HepG2 (cell line): ENCODE data around the gene TSSK6. TPM values are rescaled to one million over a fixed set of nuclear protein-coding genes. Genes with fewer than 3 reads are reported as not detected.

ENCODE experiments used
- ATAC-seq: fragments of 200-7000 bp; cut with Tn5 transposase; 3 replicates; pipeline ENCODE4 v1.9.1; 2020; ENCODE audit warnings: mild to moderate bottlenecking, moderate library complexity
- BruUV-seq: library from RNA; stranded (reverse); fragments of 400-500 nt; replicated peaks from 2 replicates; lab custom pipeline; 2021; lab: Mats Ljungman, UMichigan
- CTCF ChIA-PET: fragments of 300-600 bp; formaldehyde crosslinking; extraction: SDS; loops from one replicate; lab custom pipeline; 2021; ENCODE audit warnings: low total read pairs, inconsistent platforms, low intra/inter-chr PET ratio; lab: Yijun Ruan, JAX
- POLR2A ChIA-PET: fragments of 350-600 bp; sonication (Branson Sonifier 250); formaldehyde crosslinking; loops from one replicate; lab custom pipeline; 2020; ENCODE audit warnings: antibody characterized with exemption, inconsistent platforms; lab: Yijun Ruan, JAX
- DNase-seq: peaks from one replicate; pipeline ENCODE4 v3.0.0-alpha.2; 2015; ENCODE audit warnings: low spot score
- FAIRE-seq: peaks from 3 replicates; lab custom pipeline; 2011; peaks lifted over from hg19 to GRCh38; lab: Jason Lieb, UNC
- H2AFZ ChIP-seq: one replicate; pipeline ENCODE4 v1.6.1; 2011; ENCODE audit warnings: low read length, inconsistent platforms
- H3K27ac ChIP-seq: fragments of 300-600 bp; 3 replicates; pipeline ENCODE4 v1.8.0; 2011; ENCODE audit warnings: mixed run types, mild to moderate bottlenecking, mixed read lengths, low read length, inconsistent platforms; ENCODE audit not compliant: insufficient read depth; ENCODE audit errors: extremely low read length
- H3K27me3 ChIP-seq, 2 experiments: fragments of 200-600 bp in 1 of 2; 2 replicates in 1 of 2; 3 replicates in 1 of 2; pipeline versions ENCODE4 v1.6.0 to v1.8.0; 2011; ENCODE audit warnings: low read length in 2 of 2, mild to moderate bottlenecking in 2 of 2, moderate library complexity in 2 of 2, inconsistent platforms in 1 of 2; ENCODE audit not compliant: insufficient read depth in 2 of 2, control insufficient read depth in 1 of 2
- H3K36me3 ChIP-seq, 2 experiments: fragments of 200-600 bp in 1 of 2; replicated peaks in 1 of 2; 2 replicates in 1 of 2; 3 replicates in 1 of 2; pipeline versions ENCODE4 v1.5.1 to v1.8.0; 2011; ENCODE audit warnings: low read length in 2 of 2, inconsistent platforms in 1 of 2; ENCODE audit not compliant: insufficient read depth in 2 of 2, control insufficient read depth in 1 of 2
- H3K4me1 ChIP-seq: 2 replicates; pipeline ENCODE4 v1.5.1; 2012; ENCODE audit warnings: low read length, inconsistent platforms; ENCODE audit not compliant: insufficient read depth
- H3K4me2 ChIP-seq: 2 replicates; pipeline ENCODE4 v1.6.0; 2011; ENCODE audit warnings: low read depth, low read length, inconsistent platforms
- H3K4me3 ChIP-seq, 3 experiments: fragments of 200-600 bp in 1 of 3; sonication (generic), shearing (Covaris generic) in 1 of 3; replicated peaks in 1 of 3; 2 replicates each; pipeline ENCODE4 v1.5.1; 2011 to 2016; ENCODE audit warnings: low read length in 3 of 3, inconsistent platforms in 2 of 3, low read depth in 2 of 3, mild to moderate bottlenecking in 2 of 3, control low read depth in 1 of 3, mixed read lengths in 1 of 3; ENCODE audit not compliant: insufficient read depth in 1 of 3
- H3K79me2 ChIP-seq: one replicate; pipeline ENCODE4 v1.6.1; 2011; ENCODE audit warnings: low read length, inconsistent platforms; ENCODE audit not compliant: insufficient read depth
- H3K9ac ChIP-seq: 2 replicates; pipeline ENCODE4 v1.6.0; 2011; ENCODE audit warnings: mild to moderate bottlenecking, low read depth, low read length, inconsistent platforms; ENCODE audit not compliant: insufficient read depth
- H3K9me3 ChIP-seq: 2 replicates; pipeline ENCODE4 v1.5.1; 2012; ENCODE audit warnings: mild to moderate bottlenecking, low read length
- H4K20me1 ChIP-seq: 2 replicates; pipeline ENCODE4 v1.6.0; 2011; ENCODE audit warnings: inconsistent platforms, mild to moderate bottlenecking, low read length, moderate library complexity; ENCODE audit not compliant: insufficient read depth
- AFF4 ChIP-seq: sonication (generic); formaldehyde crosslinking; IDR thresholded peaks from 2 replicates; pipeline ENCODE4 v1.4.0; 2020; ENCODE audit warnings: missing genetic modification reagents
- HNF1A ChIP-seq, 2 experiments: sonication (generic) in 1 of 2; formaldehyde crosslinking in 1 of 2; IDR thresholded peaks; 2 replicates each; pipeline versions ENCODE4 v1.4.0 to v1.6.1; 2016 to 2020; ENCODE audit warnings: borderline replicate concordance in 1 of 2, low read depth in 1 of 2, mild to moderate bottlenecking in 1 of 2, missing genetic modification reagents in 1 of 2
- JUND ChIP-seq: sonication (generic); formaldehyde crosslinking; IDR thresholded peaks from 2 replicates; pipeline ENCODE4 v1.8.0; 2022; ENCODE audit warnings: mild to moderate bottlenecking, missing genetic modification reagents
- KAT7 ChIP-seq: IDR thresholded peaks from 2 replicates; pipeline ENCODE4 v1.6.1; 2018; ENCODE audit warnings: borderline replicate concordance, missing compliant biosample characterization
- KLF16 ChIP-seq, 2 experiments: sonication (generic) in 1 of 2; formaldehyde crosslinking in 1 of 2; IDR thresholded peaks; 2 replicates each; pipeline versions ENCODE4 v1.6.1 to v1.8.0; 2016 to 2023; ENCODE audit warnings: missing genetic modification reagents in 2 of 2, missing compliant biosample characterization in 1 of 2
- MED1 ChIP-seq: sonication (generic); formaldehyde crosslinking; IDR thresholded peaks from 2 replicates; pipeline ENCODE4 v1.4.0; 2020; ENCODE audit warnings: missing genetic modification reagents
- NFKBIZ ChIP-seq: IDR thresholded peaks from 2 replicates; pipeline ENCODE4 v1.6.1; 2018; ENCODE audit warnings: missing genetic modification reagents, missing compliant biosample characterization
- REXO4 ChIP-seq: sonication (generic); formaldehyde crosslinking; IDR thresholded peaks from 2 replicates; pipeline ENCODE4 v1.8.0; 2022; ENCODE audit warnings: missing genetic modification reagents, mild to moderate bottlenecking, borderline replicate concordance
- SNRNP70 ChIP-seq: fragments of 200-400 bp; formaldehyde crosslinking; IDR thresholded peaks from 2 replicates; pipeline ENCODE4 v1.6.1; 2017; ENCODE audit warnings: mild to moderate bottlenecking, low read depth, low read length, moderate library complexity
- SOX6 ChIP-seq, 2 experiments: fragments of 450-650 bp in 1 of 2; sonication (generic) in 1 of 2; formaldehyde crosslinking in 1 of 2; IDR thresholded peaks; 2 replicates each; pipeline versions ENCODE4 v1.4.0 to v1.6.1; 2017 to 2020; ENCODE audit warnings: antibody characterized with exemption in 1 of 2, mild to moderate bottlenecking in 1 of 2, missing genetic modification reagents in 1 of 2
- SP5 ChIP-seq: IDR thresholded peaks from 2 replicates; pipeline ENCODE4 v1.6.1; 2016; ENCODE audit warnings: low read depth, borderline replicate concordance
- ZMYM3 ChIP-seq: sonication (generic); formaldehyde crosslinking; IDR thresholded peaks from 2 replicates; pipeline ENCODE4 v1.5.1; 2020; ENCODE audit warnings: mild to moderate bottlenecking, missing genetic modification reagents
- ZNF501 ChIP-seq: sonication (generic); formaldehyde crosslinking; IDR thresholded peaks from 2 replicates; pipeline ENCODE4 v1.5.1; 2020; ENCODE audit warnings: mild to moderate bottlenecking, moderate library complexity, missing genetic modification reagents
- ZNF616 ChIP-seq: sonication (generic); formaldehyde crosslinking; IDR thresholded peaks from 2 replicates; pipeline ENCODE4 v1.5.0; 2020; ENCODE audit warnings: low read depth, mild to moderate bottlenecking, missing genetic modification reagents
- ZNF660 ChIP-seq: sonication (generic); formaldehyde crosslinking; IDR thresholded peaks from 2 replicates; pipeline ENCODE4 v1.5.1; 2020; ENCODE audit warnings: mild to moderate bottlenecking, low read depth, missing genetic modification reagents, borderline replicate concordance
- ZNF724P ChIP-seq: sonication (generic); formaldehyde crosslinking; IDR thresholded peaks from 2 replicates; pipeline ENCODE4 v1.8.0; 2022; ENCODE audit warnings: missing genetic modification reagents, borderline replicate concordance
- ZSCAN29 ChIP-seq: sonication (generic); formaldehyde crosslinking; conservative IDR thresholded peaks from 2 replicates; pipeline ENCODE4 v1.4.0; 2020; ENCODE audit warnings: mild to moderate bottlenecking, missing genetic modification reagents
- WGBS: methylation state at CpG from one replicate; pipeline ENCODE4 v1.1.6; 2017; ENCODE audit warnings: low lambda C conversion rate; 5-methylcytosine and 5-hydroxymethylcytosine counted together
- in situ Hi-C: cut with HindIII; loops from 2 replicates; pipeline ENCODE4 v1.10.0; 2017; ENCODE audit warnings: low pct_unique_long_range_greater_than_20kb; ENCODE audit not compliant: extremely low pct_ligation_motif_present
- intact Hi-C: fragments of 100-400 bp; cut with micrococcal nuclease; formaldehyde crosslinking; loops from one replicate; pipeline ENCODE4 v1.10.0; 2022; ENCODE audit not compliant: unreplicated experiment
- polyA plus RNA-seq, 8 experiments: library from polyadenylated mRNA; depleted of rRNA in 3 of 8; stranded (reverse) in 7 of 8; unstranded in 1 of 8; fragments of >200 nt; fragmentation: Illumina TruSeq in 4 of 8; extraction: Trizol in 4 of 8; gene quantifications; 2 replicates each; pipeline versions ENCODE4 v1.2.1 to v1.2.3, GENCODE V29; 2011 to 2016; ENCODE audit warnings: low read depth in 4 of 8, missing spikeins in 1 of 8, mixed read lengths in 1 of 8; ENCODE audit not compliant: insufficient read depth in 1 of 8
- total RNA-seq, 5 experiments: library from RNA; depleted of rRNA; stranded (reverse); fragments of >200 nt; fragmentation: Illumina TruSeq; extraction: Trizol; gene quantifications; 2 replicates each; pipeline ENCODE4 v1.2.3, GENCODE V29; 2016; ENCODE audit warnings: low read depth in 1 of 5

Gene TSSK6
- total and polyA plus RNA-seq, 2 of the 13 experiments (the other 11 are each of a cell fraction or from before 2014, with no cell fraction given): 0.71 to 1.2 TPM

GRCh38 chr19:19477705-19478383, 37.5 kb downstream of the TSSK6 start:
- no peak overlapping the region for H3K27ac ChIP-seq
- H2AFZ ChIP-seq: no peak overlapping the region
- H3K9ac ChIP-seq: no peak overlapping the region
- WGBS: 98% methylated on average over 10 of the region's 10 CpGs
- peaks cover 4% of the 10 kb centered on the region; the same call in 1 of the 2 replicates for H4K20me1 ChIP-seq
- FAIRE-seq: no peak
- H3K9me3 ChIP-seq: no peaks in the 10 kb centered on the region
- no peak for ATAC-seq
- no peaks in the 10 kb centered on the region for H3K27me3 ChIP-seq
- no peak overlapping the region for H3K4me2 ChIP-seq
- in situ Hi-C loops (no loop called here), intact Hi-C loops (loop anchor here (2.0 kb wide), 1 partner anchor 53 kb away; no protein-coding TSS in a partner anchor)
- no peak for DNase-seq
- POLR2A ChIA-PET: no interaction called here
- H3K4me3 ChIP-seq: no peak overlapping the region
- TSS peak; percentile 15 for BruUV-seq
- CTCF ChIA-PET: no interaction called here
- H3K36me3 ChIP-seq: peaks cover 9 to 47% of the 10 kb centered on the region in 2 experiments
- H3K4me1 ChIP-seq: no peaks in the 10 kb centered on the region
- H3K79me2 ChIP-seq: peaks cover 33% of the 10 kb centered on the region
- no peak for TF ChIP-seq JUND (CRISPR knock-in tag)
- no peak for TF ChIP-seq AFF4 (CRISPR knock-in tag)
- TF ChIP-seq HNF1A (IDR thresholded peaks at IDR 0.05; ENCODE audit: low read depth): no peak
- no peak for TF ChIP-seq HNF1A (CRISPR knock-in tag; IDR thresholded peaks at IDR 0.05; ENCODE audit: borderline replicate concordance)
- no peak for TF ChIP-seq SP5 (CRISPR knock-in tag)
- TF ChIP-seq ZSCAN29: no peak
- no peak for TF ChIP-seq ZNF501
- no peak for TF ChIP-seq SNRNP70
- TF ChIP-seq KAT7 (CRISPR knock-in tag): no peak
- no peak for TF ChIP-seq MED1 (CRISPR knock-in tag)
- no peak for TF ChIP-seq ZNF660
- no peak for TF ChIP-seq ZNF724P (CRISPR knock-in tag)
- no peak for TF ChIP-seq ZMYM3 (CRISPR knock-in tag)
- TF ChIP-seq ZNF616: no peak
- TF ChIP-seq REXO4: no peak
- TF ChIP-seq NFKBIZ (CRISPR knock-in tag): no peak
- TF ChIP-seq SOX6 (IDR thresholded peaks at IDR 0.05): no peak
- no peak for TF ChIP-seq SOX6 (CRISPR knock-in tag; IDR thresholded peaks at IDR 0.05)
- TF ChIP-seq KLF16 (CRISPR knock-in tag; IDR thresholded peaks at IDR 0.05): no peak
